ENCODE measurements around the gene TSC22D4. TPM values are rescaled to one million over a fixed set of nuclear protein-coding genes. Genes with fewer than 3 reads are reported as not detected.
"Not testable (repeated sequence)": the region's sequence is repeated elsewhere in the genome, so short reads cannot be mapped to it uniquely, and the experiment has no call there.

Gene TSC22D4
- total RNA-seq (2014; rRNA removed; shearing (Covaris generic)): 31.5 and 35.8 TPM in 2 replicates

DNA sequence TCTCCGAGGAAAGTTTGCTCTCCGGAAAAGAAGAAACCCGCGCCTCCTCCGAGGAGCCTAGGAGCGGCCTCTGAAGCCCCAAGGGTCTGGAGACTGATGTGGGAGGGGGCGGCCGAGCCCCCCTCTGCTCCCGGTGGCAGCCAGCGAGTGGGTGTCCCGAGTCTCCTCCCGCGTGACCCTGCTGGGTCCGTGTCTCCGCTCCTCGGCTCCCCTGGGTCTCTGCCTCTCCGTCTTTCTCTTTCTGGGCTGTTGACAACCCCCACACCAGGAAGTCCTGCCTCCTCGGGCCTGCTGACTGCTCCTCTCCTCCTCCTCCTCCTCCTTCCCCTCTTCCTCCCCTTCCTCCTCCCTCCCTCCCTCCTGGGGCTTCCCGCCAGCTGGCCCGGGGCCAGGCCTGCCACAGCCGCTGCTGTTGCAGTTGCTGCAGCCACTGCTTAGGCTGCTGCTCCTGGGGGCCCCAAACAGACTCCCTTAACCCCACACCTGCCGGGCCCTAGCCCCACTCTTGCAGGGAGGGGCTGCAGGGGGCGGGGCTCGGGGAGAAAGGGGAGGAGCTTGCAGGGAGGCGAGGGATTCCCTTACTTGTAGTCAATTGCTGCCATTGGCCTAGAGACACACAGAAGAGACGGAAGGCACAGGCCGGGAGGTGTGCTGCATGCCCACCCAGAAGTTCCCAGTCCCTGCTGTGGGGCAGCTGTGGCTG is at the start of gene TSC22D4:
TSS of gene TSC22D4 (minus strand) at position 257 of the 703 bp plus-strand sequence. CDS start 1,176 bp downstream, outside the sequence.
- H3K4me3 ChIP-seq (ENCODE audit: insufficient read depth, low read depth, low read length): peak within 1 kb of the TSS; percentile 74
- DNase-seq: peak; percentile 97
- H3K27me3 ChIP-seq (ENCODE audit: control insufficient read depth, insufficient read depth, low read length): no peaks in the 10 kb centered on the region
- H3K36me3 ChIP-seq (replicated peaks; ENCODE audit: control insufficient read depth, insufficient read depth, low read length): no peaks in the 10 kb centered on the region; the same call in 1 of the 2 replicates

- not testable (repeated sequence) for H3K36me3 ChIP-seq (replicated peaks; ENCODE audit: control insufficient read depth, insufficient read depth, low read length); DNase-seq; H3K4me3 ChIP-seq (ENCODE audit: insufficient read depth, low read depth, low read length); H3K27me3 ChIP-seq (ENCODE audit: control insufficient read depth, insufficient read depth, low read length)
Observed at GRCh38 chr7:100528108-100528866, 49.3 kb upstream of the TSC22D4 start.

- H3K36me3 ChIP-seq (replicated peaks; ENCODE audit: control insufficient read depth, insufficient read depth, low read length); H3K4me3 ChIP-seq (ENCODE audit: insufficient read depth, low read depth, low read length); DNase-seq; H3K27me3 ChIP-seq (ENCODE audit: control insufficient read depth, insufficient read depth, low read length): not testable (repeated sequence)
Observed at GRCh38 chr7:100523192-100523591, 44.2 kb upstream of the TSC22D4 start.

- H3K4me3 ChIP-seq (ENCODE audit: insufficient read depth, low read depth, low read length); H3K36me3 ChIP-seq (replicated peaks; ENCODE audit: control insufficient read depth, insufficient read depth, low read length); H3K27me3 ChIP-seq (ENCODE audit: control insufficient read depth, insufficient read depth, low read length); DNase-seq: not testable (repeated sequence)
Observed at GRCh38 chr7:100521909-100522593, 43.0 kb upstream of the TSC22D4 start.

DNA sequence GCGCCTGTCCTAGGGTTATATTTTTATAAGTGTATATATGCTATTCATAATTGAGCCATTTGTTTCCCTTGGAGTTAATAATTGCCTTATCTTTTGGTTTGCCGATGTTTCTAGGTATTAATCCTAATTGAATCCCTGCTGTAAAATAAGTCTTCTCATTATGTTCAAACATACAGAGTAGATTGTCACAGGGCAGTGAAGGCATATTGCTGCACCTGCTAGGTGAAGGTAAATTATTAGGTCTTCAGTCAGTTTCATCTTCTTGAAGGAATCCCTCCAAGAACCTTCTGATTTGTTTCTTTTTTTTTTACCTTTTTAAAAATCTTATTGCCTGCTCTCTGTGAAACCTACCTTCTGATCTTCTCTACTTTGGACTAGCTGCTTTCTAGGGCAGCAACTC is 42.1 kb upstream of the TSC22D4 start:
- no peaks in the 10 kb centered on the region for H3K27me3 ChIP-seq (ENCODE audit: control insufficient read depth, insufficient read depth, low read length)
- no peak overlapping the region for H3K4me3 ChIP-seq (ENCODE audit: insufficient read depth, low read depth, low read length)
- no peaks in the 10 kb centered on the region for H3K36me3 ChIP-seq (replicated peaks; ENCODE audit: control insufficient read depth, insufficient read depth, low read length)
- no peak for DNase-seq

- no peaks in the 10 kb centered on the region for H3K36me3 ChIP-seq (replicated peaks; ENCODE audit: control insufficient read depth, insufficient read depth, low read length)
- H3K4me3 ChIP-seq (ENCODE audit: insufficient read depth, low read depth, low read length): no peak overlapping the region
- DNase-seq: no peak
- no peaks in the 10 kb centered on the region for H3K27me3 ChIP-seq (ENCODE audit: control insufficient read depth, insufficient read depth, low read length)
Observed at GRCh38 chr7:100520138-100520537, 41.1 kb upstream of the TSC22D4 start.

GRCh38 chr7:100519580-100519979 is 40.6 kb upstream of the TSC22D4 start:
- DNase-seq: no peak
- H3K27me3 ChIP-seq (ENCODE audit: control insufficient read depth, insufficient read depth, low read length): no peaks in the 10 kb centered on the region
- no peaks in the 10 kb centered on the region for H3K36me3 ChIP-seq (replicated peaks; ENCODE audit: control insufficient read depth, insufficient read depth, low read length)
- no peak overlapping the region for H3K4me3 ChIP-seq (ENCODE audit: insufficient read depth, low read depth, low read length)

- H3K4me3 ChIP-seq (ENCODE audit: insufficient read depth, low read depth, low read length): no peak overlapping the region
- H3K36me3 ChIP-seq (replicated peaks; ENCODE audit: control insufficient read depth, insufficient read depth, low read length): no peaks in the 10 kb centered on the region
- H3K27me3 ChIP-seq (ENCODE audit: control insufficient read depth, insufficient read depth, low read length): no peaks in the 10 kb centered on the region
- DNase-seq: no peak
Observed at GRCh38 chr7:100517305-100517704, 38.3 kb upstream of the TSC22D4 start.

GRCh38 chr7:100516135-100516812 is 37.3 kb upstream of the TSC22D4 start:
- H3K36me3 ChIP-seq (replicated peaks; ENCODE audit: control insufficient read depth, insufficient read depth, low read length): no peaks in the 10 kb centered on the region
- no peak for DNase-seq
- H3K27me3 ChIP-seq (ENCODE audit: control insufficient read depth, insufficient read depth, low read length): no peaks in the 10 kb centered on the region
- no peak overlapping the region for H3K4me3 ChIP-seq (ENCODE audit: insufficient read depth, low read depth, low read length)

- no peaks in the 10 kb centered on the region for H3K27me3 ChIP-seq (ENCODE audit: control insufficient read depth, insufficient read depth, low read length)
- DNase-seq: no peak
- H3K36me3 ChIP-seq (replicated peaks; ENCODE audit: control insufficient read depth, insufficient read depth, low read length): no peaks in the 10 kb centered on the region
- H3K4me3 ChIP-seq (ENCODE audit: insufficient read depth, low read depth, low read length): no peak overlapping the region
Observed at GRCh38 chr7:100515072-100515532, 36.1 kb upstream of the TSC22D4 start.

- DNase-seq: no peak
- H3K27me3 ChIP-seq (ENCODE audit: control insufficient read depth, insufficient read depth, low read length): no peaks in the 10 kb centered on the region
- H3K36me3 ChIP-seq (replicated peaks; ENCODE audit: control insufficient read depth, insufficient read depth, low read length): no peaks in the 10 kb centered on the region
- no peak overlapping the region for H3K4me3 ChIP-seq (ENCODE audit: insufficient read depth, low read depth, low read length)
Observed at GRCh38 chr7:100513212-100513810, 34.3 kb upstream of the TSC22D4 start.

DNA sequence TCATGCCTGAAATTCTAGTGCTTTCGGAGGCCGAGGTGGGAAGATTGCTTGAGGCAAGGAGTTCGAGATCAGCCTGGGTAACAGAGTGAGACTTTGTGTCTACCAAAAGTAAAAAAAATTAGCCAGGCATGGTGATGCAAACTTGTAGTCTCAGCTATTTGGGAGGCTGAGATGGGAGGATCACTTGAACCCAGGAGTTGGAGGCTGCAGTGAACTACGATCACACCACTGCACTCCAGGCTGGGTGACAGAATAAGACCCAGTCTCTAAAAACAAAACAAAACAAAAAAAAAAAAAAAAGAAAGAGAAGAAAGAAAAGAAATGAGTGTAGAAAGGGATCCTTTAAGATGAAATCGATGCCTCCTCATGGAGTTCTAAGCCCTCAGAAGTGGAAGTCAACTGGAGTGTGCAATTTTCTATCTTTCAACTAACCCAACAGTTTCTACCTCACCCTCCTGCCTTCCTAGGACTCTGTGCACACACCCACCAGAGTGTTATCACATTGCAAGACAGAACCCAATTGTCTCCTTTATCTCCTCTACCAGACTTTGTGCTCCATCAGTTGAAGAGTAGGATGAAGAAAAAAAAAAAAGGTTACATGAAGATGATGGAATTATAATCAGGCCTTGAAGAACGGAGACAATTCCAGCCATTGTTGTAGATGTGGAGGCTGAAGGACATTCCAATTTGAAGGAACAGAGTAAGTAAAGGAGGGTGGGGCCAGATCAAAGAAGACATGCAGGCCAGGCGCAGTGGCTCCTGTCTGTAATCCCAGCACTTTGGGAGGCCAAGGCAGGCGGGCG is 31.6 kb upstream of the TSC22D4 start:
- no peak for DNase-seq
- H3K27me3 ChIP-seq (ENCODE audit: control insufficient read depth, insufficient read depth, low read length): no peaks in the 10 kb centered on the region
- no peaks in the 10 kb centered on the region for H3K36me3 ChIP-seq (replicated peaks; ENCODE audit: control insufficient read depth, insufficient read depth, low read length)
- no peak overlapping the region for H3K4me3 ChIP-seq (ENCODE audit: insufficient read depth, low read depth, low read length)

- DNase-seq: no peak
- H3K4me3 ChIP-seq (ENCODE audit: insufficient read depth, low read depth, low read length): no peak overlapping the region
- no peaks in the 10 kb centered on the region for H3K27me3 ChIP-seq (ENCODE audit: control insufficient read depth, insufficient read depth, low read length)
- no peaks in the 10 kb centered on the region for H3K36me3 ChIP-seq (replicated peaks; ENCODE audit: control insufficient read depth, insufficient read depth, low read length)
Observed at GRCh38 chr7:100509231-100509630, 30.2 kb upstream of the TSC22D4 start.

Measured in H7 (cell line).